ENCODE data around the gene TIMM23. TPM values are rescaled to one million over a fixed set of nuclear protein-coding genes. Genes with fewer than 3 reads are reported as not detected.

Gene TIMM23
- polyA plus RNA-seq, 2 of the 4 experiments (the other 2 are of a cell fraction): 134 to 202 TPM

- ChIA-PET POLR2A (no interaction called here), CTCF (interaction anchor here (1.4 to 2.6 kb wide), 3 partner anchors 12 to 782 kb away, joined by 3 to 16 read pairs (median 4); no protein-coding TSS in a partner anchor)
- TF ChIP-seq ESRRA (IDR thresholded peaks at IDR 0.05; ENCODE audit: borderline replicate concordance, low read length) (no peak), HES2 (IDR thresholded peaks at IDR 0.05) (no peak), ZSCAN20 (CRISPR knock-in tag; IDR thresholded peaks at IDR 0.05) (no peak), MYC (IDR thresholded peaks at IDR 0.05; ENCODE audit: borderline replicate concordance, low read length) (no peak), TP53 (CRISPR knock-in tag; IDR thresholded peaks at IDR 0.05) (no peak), REST (IDR thresholded peaks at IDR 0.05) (no peak), POLR2AphosphoS2 (conservative IDR thresholded peaks at IDR 0.05; ENCODE audit: low read length) (no peak), PBX3 (IDR thresholded peaks at IDR 0.05) (no peak), HDAC2 (IDR thresholded peaks at IDR 0.05) (no peak), NR3C1 (IDR thresholded peaks at IDR 0.05) (no peak), CBX8 (IDR thresholded peaks at IDR 0.05) (no peak), RAD21 (conservative IDR thresholded peaks at IDR 0.05 in 1 of 2, IDR thresholded peaks at IDR 0.05 in 1 of 2) (no peak), RCOR1 (IDR thresholded peaks at IDR 0.05; ENCODE audit: low read depth, low read length) (no peak)
- TF ChIP-seq, protein P1, sequence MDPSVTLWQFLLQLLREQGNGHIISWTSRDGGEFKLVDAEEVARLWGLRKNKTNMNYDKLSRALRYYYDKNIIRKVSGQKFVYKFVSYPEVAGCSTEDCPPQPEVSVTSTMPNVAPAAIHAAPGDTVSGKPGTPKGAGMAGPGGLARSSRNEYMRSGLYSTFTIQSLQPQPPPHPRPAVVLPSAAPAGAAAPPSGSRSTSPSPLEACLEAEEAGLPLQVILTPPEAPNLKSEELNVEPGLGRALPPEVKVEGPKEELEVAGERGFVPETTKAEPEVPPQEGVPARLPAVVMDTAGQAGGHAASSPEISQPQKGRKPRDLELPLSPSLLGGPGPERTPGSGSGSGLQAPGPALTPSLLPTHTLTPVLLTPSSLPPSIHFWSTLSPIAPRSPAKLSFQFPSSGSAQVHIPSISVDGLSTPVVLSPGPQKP (IDR thresholded peaks at IDR 0.05; ENCODE audit: low read depth, low read length): no peak
- no peak for DNase-seq (ENCODE audit: low read depth in 1 of 2, low spot score in 1 of 2)
- no peak overlapping the region for H3K27ac ChIP-seq
- H3K4me3 ChIP-seq: no peak overlapping the region
- no peak overlapping the region for H3K4me2 ChIP-seq
- peaks cover 28% of the 10 kb centered on the region for H3K4me1 ChIP-seq
- no peak for ATAC-seq
- no peak for FAIRE-seq
- WGBS (ENCODE audit: missing lambda C conversion rate): 89% methylated on average over 5 of the region's 5 CpGs
- H3K9me3 ChIP-seq: no peaks in the 10 kb centered on the region
Observed at GRCh38 chr10:46016190-46016589, 43.9 kb downstream of the TIMM23 start.

GRCh38 chr10:46016811-46017210, 44.5 kb downstream of the TIMM23 start:
- ChIA-PET POLR2A (no interaction called here), CTCF (interaction anchor here (1.4 to 2.6 kb wide), 2 partner anchors 12 to 782 kb away, joined by 4 to 16 read pairs; no protein-coding TSS in a partner anchor)
- DNase-seq (ENCODE audit: low read depth in 1 of 2, low spot score in 1 of 2) (no peak), ATAC-seq (no peak), FAIRE-seq (no peak)
- peaks cover 34% of the 10 kb centered on the region for H3K4me1 ChIP-seq
- no peak for TF ChIP-seq MYC (IDR thresholded peaks at IDR 0.05; ENCODE audit: borderline replicate concordance, low read length)
- no peak for TF ChIP-seq NR3C1 (IDR thresholded peaks at IDR 0.05)
- no peaks in the 10 kb centered on the region for H3K9me3 ChIP-seq
- 94% methylated on average over 1 of the region's 1 CpG for WGBS (ENCODE audit: missing lambda C conversion rate)
- no peak overlapping the region for H3K4me3 ChIP-seq
- H3K27ac ChIP-seq: no peak overlapping the region
- no peak overlapping the region for H3K4me2 ChIP-seq

DNA sequence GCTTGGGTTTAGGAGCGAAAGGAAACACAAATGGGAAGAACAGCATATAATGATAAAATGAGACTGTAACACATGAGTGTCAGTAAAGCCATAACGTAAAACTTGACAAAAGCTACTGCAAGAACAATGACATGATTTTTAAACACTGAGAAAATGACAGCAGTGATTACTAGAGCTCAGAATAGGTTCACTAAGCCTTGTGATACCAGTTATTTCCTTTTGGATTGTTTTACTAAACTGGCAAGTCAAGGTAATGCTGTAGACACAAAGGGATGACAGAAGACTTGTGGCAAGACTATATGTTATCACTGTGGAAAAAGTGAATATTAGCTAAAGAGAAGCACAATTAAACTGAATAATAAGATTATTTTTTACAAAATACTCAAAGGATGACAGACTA, 45.4 kb downstream of the TIMM23 start:
- FAIRE-seq (no peak), DNase-seq (ENCODE audit: low read depth in 1 of 2, low spot score in 1 of 2) (no peak), ATAC-seq (no peak)
- Histone ChIP-seq H3K9me3 (no peaks in the 10 kb centered on the region), H3K27ac (no peak overlapping the region), H3K4me3 (no peak overlapping the region), H3K4me2 (no peak overlapping the region), H3K4me1 (peaks cover 43% of the 10 kb centered on the region)
- TF ChIP-seq BHLHE40 (IDR thresholded peaks at IDR 0.05; ENCODE audit: low read depth, low read length) (no peak), FOXS1 (CRISPR knock-in tag; IDR thresholded peaks at IDR 0.05) (no peak), POLR2AphosphoS2 (conservative IDR thresholded peaks at IDR 0.05; ENCODE audit: low read length) (no peak), TFCP2L1 (CRISPR knock-in tag; IDR thresholded peaks at IDR 0.05) (no peak), CEBPB (IDR thresholded peaks at IDR 0.05) (no peak), CTCF (IDR thresholded peaks at IDR 0.05) (no peak), HOXB13 (CRISPR knock-in tag; IDR thresholded peaks at IDR 0.05; ENCODE audit: low read depth) (no peak), ZNF302 (CRISPR knock-in tag; IDR thresholded peaks at IDR 0.05) (no peak)
- ChIA-PET POLR2A (no interaction called here), CTCF (interaction anchor here (2.6 kb wide), 1 partner anchor 11 kb away, joined by 16 read pairs; no protein-coding TSS in a partner anchor)
- WGBS (ENCODE audit: missing lambda C conversion rate): 93% methylated on average over 2 of the region's 2 CpGs

All from A549 (cell line).